HG03025 (cell line): Measurements from ENCODE around the gene IL1R2.
"Not testable (repeated sequence)": the region's sequence is repeated elsewhere in the genome, so short reads cannot be mapped to it uniquely, and the experiment has no call there.

Source experiments
- ATAC-seq: cut with Tn5 transposase; IDR thresholded peaks from one replicate; pipeline ENCODE4 v1.9.1; 2021; ENCODE audit warnings: mild to moderate bottlenecking, moderate library complexity; ENCODE audit not compliant: unreplicated experiment, low FRiP score

Gene IL1R2

DNA sequence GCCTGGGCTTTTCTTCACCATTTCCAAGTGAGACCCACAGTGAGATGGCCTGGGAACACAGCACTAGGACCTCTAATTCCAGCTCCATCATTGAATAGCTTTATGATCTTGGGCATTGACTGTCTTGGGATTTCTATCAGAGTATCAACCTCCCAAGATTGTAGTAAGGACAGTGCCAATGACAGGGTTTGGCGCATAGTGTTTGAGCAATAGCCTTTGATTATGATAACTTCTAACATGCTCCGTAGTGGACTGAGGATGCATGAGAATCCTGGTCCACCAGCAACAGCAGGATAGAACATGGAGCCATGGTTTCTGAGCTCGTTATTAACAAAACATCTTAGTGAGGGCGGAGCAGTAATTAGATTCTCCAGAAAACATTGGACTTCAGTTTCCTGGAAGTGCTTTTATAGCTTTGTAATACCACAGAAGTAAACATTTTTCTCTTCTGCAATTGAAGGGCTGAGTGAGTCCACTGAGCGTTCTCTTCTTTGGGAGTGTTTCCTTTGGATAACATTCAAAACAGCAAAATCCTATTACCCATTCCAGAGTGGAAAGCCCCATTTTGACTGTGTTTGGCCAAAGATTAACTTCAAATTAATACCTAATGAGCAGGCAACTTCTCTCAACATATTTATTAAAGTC lies 63.7 kb downstream of the IL1R2 start:
- no peak for ATAC-seq

DNA sequence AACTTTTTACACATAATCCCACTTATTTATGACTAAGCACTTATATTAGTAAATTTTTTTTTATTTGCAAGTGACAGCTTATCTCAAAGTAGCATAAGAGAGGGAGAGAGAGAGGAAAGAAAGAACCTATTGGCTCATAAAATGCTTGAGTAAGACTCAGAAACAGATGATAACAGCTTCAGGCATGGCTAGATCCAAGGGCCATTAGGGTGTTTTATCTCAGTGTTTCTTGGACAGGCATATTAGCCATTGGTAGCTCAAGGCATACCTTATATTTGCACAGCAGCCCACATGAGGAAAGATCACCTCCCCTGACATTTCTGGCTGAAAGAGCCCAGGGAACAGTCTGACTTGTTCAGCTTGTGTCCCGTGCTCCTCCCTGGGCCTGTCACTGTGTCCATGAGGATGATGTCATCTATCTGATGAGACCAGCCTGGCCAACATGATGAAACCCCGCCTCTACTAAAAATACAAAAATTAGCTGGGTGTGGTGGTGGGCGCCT lies 64.4 kb downstream of the IL1R2 start:
- ATAC-seq = no peak

DNA sequence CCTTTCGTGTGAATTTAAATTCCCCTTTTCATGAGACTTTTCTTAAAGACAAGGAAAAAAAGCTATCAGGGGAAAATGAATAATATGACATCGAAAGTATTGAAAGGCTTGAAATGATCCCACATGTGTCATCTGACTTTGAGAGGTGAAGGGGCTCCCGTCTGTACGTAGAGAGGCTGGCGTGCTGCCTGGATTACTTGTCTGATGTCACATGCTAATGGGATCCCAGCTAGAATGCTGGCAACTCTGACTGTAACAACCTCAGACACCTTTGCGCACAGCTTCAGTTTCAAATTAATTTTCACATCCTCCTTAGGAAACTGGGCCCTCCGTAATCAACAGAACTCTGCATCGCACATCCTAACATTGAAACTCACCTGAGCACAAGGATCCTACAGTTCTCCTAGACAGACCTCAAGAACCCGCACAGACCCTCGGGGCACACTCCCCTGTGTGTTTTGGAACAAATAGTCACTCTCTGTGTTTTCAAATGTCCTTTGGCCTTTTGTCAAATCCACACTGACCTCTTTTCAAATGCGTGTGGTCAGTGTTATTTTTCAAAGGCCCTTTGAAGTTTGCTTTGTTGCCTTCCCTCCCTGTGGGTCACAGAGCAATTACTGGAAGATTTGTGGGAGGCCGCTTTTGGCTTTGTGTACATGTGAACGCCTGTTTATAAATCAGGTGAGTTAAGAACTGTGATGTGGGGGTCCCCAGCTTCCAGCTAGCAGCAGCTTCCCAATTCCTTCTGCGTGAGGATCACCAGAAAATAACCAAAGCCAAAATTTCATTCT lies 65.9 kb downstream of the IL1R2 start:
- no peak for ATAC-seq

DNA sequence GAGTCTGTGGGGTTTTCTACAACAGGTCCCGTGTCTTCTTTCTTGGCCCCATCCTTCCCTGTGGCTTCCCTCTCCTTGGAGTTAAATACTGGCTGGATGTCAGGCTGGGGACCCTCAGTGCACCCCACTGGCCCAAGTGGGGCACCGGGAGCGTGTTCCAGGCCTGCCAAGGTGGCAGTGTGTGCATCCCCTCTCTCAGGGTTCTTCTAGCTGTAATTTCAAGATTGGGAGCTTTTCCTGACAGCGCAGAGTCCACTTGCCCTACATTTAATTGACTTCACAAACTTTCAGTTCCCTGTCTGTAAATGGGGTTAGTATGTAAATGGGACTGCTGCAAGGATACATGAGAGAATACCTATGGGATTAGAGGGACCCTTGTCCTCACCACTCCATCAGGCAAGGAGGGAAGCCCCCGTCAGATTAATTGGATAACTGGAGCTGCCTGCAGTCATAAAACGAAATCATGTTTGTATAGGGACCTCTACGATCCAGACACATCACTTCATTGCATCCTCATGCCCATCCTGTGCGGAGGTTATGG lies 66.6 kb downstream of the IL1R2 start:
- no peak for ATAC-seq

DNA sequence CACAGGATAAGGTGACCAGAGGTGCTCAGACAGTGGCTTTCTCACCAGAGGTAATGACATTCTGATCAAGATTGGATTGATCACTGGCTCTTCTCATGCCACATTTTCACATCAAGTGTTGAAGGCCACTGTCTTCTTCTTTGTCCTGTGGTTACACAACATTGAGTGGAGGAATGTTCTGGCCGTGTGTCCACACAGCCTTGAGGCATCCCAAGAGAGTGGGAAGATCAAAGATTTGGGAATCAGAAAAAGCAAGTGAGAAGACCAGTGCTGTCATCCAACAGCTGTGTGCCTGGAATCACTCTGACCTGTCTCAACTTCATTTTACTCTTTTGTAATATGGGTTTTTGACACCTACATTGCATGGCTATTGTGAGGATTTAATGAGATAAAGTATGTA lies 67.4 kb downstream of the IL1R2 start:
- ATAC-seq = no peak

DNA sequence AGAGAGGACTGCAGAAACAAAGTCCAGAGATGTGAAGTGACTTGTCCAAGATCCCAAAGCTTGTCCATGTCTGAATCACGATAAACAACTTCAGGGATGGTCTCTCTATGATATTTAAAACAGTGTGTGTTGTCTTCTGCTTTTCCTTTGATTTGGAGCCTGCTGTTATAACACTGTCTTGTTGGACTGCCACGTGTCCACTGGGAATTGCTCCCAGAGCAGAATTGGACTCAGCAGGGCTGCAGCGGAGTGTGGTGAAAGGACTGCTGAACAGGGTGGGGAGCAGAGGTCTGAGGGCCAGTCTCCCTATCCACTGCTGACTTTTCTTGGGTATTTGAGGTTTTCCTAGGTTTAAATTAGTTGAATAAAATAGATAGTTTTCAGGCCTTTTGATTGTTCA lies 68.3 kb downstream of the IL1R2 start:
- ATAC-seq = no peak

DNA sequence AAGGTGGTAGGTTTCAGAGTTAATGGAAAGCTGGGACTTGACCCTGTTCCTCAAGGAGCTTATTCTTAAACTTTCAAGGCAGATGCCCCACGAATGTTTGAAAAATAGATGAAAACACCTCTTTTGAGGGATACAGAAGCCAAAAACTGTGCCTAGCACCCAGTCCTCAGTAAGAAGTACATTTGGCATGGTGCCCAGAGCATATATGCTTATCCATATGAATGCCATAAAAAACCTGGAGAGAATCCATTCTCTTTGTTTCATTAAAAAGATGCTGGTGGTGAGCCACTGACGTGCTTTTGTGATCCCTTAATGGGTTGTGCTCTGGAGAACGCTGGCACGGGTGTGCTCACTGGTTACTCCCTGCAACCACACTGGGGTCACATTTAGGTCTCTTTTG lies 69.0 kb downstream of the IL1R2 start:
- ATAC-seq = no peak

DNA sequence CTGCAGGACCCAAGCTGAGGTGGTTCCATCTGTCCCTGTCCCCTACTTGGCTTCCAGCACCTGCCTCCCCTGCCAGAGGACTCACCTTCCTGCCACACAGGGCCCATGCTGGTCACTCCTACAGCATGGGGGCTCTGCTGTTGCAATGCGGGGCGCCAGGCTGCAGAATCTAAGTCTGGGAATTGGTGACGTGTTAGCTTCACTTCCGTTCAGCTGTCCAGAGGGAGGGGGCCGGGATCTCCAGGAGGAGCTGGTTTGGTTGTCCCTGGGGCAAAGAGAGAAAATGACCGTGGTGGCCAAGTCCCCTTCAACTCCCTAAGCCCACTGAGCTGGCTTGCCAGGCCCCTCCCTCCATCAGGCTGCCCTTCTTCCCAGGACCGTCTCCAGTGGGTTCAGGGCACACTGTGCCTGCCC lies 69.5 kb downstream of the IL1R2 start:
- ATAC-seq = no peak

DNA sequence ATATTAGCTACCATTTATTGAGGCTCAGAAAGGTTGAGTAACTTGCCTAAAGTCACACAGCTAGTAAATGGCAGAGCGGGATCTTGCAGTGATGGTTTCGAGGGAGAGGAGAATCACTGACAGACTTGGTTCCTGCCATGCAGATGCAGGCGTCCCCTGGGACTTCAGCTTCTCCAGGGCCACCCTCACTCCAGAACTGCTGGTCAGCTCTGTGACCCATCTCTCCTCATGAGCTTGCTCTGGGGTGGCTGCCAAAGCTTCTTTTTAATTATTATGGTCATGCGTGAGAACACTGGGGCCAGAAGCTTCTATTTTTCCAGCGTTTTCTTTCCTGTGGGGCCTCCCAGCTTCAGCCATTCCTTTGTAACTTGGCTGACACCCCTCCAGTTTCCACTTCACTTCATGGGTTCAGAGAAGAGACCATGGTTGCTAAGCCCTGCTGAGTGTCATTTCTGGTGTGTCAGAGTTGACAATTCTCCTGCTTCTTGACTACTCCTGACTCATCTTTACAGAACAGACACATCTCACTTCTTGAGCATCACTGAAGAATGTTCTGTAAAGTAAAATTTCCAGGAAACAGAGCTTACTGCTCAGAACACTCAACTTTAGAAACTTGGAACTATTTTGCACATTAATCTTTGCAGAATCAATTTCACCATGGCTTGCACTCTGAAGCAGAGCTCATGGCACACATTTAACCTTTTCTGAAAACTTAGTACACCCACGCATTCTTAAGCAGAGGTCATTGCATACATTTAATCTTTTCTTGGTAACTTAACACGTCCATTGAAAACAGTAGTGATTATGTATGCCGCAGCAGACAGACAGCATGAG lies 70.4 kb downstream of the IL1R2 start:
- ATAC-seq = no peak

DNA sequence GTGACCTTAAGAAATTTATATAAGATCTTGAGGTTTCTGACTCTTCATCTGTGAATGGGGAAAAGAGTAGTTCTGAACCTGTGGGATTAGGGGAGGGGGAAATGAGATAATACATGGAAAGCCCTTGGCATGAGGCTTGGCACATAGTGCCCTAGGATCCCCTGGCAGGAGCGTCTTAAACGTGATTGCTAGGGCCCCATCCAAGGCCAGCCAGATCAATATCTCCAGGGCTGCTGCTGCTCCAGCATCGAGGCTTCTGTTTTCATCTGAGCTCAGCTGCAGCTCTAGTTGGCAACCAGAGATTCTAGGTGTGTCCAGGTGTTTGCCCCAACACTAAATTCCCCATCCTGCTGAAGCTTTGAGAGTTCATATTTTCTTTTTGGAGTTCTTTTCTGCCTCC lies 71.0 kb downstream of the IL1R2 start:
- no peak for ATAC-seq

DNA sequence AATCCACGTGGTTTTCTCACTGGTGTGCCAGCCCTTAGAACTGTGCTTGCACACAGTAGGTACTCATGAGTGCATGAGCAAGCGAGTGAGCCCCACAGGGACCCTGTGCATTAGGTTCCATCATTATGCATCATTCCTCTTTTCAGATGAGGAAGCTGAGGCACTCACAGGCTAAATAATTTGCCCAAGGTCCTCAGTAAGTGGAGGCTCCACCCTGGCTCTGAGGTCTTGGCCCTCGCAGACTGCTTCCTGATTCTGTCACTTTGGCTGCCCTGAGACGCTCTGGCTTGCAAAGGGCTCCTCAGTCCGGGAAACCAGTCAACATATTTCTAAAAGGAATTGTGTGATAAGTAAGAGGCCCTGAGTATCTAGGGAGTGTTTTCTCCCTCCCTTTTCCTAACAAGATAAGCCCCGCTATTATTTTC lies 71.7 kb downstream of the IL1R2 start:
- ATAC-seq = no peak

DNA sequence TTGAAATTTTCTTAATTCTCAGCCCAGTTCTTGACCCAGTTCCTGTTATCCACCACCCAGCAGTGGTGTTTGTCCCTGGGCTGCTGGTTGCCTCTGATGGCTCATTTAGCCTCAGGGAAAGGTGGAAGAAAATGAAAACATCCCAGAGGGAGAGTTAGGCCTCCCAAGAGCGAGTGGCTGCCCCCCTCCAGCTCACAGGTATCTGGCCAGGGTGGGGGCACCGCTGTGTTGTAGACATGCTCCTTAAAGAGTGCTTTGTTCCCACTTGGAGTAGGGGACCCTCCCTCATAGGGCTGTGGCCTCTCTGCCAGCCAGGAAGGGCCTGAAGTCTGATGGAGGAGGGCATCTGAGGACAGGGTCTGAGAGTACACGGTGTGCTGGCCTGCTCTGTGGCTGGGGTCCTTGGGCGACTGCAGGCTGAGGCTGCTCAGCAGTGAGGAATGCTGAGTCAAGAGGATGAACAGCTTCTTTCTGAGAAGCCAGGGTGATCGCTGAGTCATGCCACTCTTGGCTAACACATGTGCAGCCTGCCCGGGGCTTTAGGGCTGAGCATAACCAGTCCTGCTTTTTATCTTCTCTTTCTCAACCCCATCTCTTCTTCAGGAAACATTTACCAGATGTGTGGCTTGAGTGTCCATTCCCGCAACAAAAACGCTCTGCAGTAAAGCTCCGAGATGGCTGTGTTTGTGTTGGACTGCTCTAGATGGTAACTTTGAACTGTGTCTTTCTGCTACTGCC lies 72.3 kb downstream of the IL1R2 start:
- ATAC-seq = no peak

DNA sequence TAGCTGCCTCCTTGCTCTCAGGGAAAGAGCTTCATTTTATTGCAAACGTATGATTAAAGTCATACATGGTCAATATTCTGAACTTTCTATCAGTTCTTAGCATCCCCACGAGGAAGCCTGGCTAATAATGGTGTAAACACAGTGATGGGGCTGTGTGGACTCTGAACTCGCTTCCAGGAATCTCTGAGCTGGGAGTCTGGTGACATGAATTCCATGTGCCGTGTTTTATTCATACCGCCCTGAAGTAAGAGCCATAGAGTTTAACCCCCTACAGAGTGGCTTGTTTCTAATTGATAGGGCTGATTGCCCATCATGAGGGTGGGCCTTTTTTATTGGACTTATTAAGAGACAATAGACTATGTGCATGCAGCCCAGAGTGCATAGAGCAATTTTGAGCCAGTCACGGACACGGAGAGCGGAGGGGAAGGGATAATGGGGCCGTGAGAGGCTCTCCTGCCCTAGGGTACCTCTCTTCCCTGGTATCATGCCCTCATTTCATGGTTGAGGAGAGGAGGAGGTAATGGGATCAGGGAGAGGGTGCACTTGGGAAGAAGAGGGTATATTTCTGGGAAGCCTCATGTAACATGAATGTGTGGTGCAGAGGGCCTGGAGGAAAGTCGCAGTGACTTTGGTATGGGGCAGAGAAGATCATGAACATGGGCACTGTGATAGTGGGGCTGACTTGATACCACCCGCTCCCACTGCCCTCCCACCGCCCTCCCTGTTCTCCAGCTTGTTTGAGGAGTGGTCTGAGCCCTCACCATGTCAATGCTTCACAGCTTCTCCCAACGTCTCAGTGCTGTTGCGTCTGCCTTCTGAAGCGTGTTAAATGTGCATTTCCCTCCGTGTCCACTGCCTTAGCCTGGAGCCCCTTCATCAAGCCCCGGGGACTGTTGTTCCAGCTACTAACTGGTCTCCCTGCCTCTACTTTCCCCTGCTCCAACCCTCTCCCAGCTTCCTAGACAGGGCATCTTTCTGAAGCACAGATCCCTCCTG lies 73.2 kb downstream of the IL1R2 start:
- no peak for ATAC-seq

DNA sequence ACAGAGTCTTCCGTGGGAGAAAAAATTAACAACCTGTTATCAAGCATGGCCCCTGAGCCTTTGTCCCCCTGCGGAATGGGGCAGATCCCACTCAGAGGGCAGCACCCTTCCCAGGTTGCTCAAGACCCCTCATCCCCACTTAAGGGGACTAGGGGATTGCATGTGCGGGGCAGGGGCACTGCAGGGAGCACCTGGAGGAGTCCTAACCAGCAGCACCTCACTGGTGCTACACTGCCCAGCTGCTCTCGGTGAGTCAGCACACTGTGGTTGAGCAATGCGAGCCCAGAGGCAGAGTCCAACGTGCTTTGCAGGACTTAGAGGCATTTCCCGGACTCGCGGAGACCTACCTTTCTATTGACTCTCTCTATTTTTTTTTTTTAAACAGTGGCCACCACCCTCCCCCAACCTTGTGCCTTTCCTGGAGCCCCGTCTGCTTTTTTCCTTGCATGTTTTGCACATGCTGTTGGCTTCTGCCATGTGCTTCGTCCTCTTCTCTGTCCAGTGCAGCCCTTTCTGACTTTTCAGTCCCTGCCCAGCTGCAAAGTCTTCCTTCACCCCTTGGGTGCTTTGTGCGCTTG lies 74.0 kb downstream of the IL1R2 start:
- no peak for ATAC-seq

DNA sequence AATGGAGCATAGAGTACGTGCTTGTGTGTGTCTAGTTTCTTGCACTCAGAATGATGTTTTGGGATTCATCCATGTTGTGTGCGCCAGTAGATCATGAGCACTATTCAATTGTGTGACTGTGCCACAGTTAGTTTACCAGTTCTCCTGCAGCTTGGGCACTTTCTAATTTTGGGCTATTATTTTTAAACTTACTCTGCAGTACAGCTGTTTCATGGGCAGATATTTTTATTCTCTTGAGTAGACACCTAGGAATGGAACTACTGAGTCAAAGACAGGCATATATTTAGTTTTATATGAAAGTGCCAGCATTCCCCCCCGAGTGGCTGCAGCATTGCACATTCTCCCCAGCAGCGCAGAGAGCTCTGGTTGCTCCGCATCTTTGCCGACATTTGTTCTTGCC lies 74.8 kb downstream of the IL1R2 start:
- no peak for ATAC-seq

DNA sequence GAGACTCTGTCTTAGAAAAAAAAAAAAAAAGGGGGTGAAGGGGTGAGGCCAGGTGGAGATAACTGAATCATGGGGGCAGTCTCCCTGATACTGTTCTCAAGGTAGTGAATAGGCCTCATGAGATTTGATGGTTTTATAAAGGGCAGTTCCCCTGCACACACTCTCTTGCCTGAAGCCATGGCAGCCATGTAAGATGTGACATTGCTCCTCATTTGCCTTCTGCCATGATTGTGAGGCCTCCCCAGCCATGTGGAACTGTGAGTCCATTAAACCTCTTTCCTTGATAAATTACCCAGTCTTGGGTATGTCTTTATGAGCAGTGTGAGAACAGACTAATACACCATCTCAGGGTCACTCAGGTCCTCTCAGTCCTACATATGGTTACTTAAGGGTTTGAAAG lies 76.4 kb downstream of the IL1R2 start:
- not testable (repeated sequence) for ATAC-seq

DNA sequence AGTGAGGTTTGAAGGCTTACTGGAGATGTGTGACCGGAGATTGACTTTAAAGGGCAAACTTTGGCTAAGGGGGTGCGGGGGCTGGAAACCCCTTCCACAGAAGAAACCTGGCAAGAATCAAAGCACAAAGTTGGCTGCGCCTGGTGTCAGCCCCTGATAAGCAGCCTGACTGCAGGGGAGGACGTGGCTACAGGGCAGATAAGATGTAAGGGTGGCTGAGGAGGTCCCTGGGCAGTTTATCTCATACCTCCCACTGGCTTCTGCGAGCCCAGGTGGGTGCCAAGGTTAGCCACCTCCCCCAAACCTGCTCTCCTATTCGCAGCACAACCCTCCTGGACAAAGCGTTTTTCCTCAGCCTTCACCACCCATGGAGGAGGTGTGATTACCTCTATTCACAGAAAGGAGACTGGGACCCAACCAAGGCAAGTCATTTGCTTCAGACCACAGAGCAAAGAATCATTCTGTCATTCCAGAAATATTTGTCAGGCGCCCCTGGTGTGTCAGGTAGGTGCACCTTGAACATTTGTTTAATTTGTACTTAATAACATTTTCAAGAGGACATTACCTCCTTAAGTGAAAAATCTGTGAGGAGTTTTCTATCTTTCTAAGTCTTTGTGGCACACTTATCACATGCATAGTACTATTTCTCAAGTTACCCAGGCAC lies 77.7 kb downstream of the IL1R2 start:
- no peak for ATAC-seq

DNA sequence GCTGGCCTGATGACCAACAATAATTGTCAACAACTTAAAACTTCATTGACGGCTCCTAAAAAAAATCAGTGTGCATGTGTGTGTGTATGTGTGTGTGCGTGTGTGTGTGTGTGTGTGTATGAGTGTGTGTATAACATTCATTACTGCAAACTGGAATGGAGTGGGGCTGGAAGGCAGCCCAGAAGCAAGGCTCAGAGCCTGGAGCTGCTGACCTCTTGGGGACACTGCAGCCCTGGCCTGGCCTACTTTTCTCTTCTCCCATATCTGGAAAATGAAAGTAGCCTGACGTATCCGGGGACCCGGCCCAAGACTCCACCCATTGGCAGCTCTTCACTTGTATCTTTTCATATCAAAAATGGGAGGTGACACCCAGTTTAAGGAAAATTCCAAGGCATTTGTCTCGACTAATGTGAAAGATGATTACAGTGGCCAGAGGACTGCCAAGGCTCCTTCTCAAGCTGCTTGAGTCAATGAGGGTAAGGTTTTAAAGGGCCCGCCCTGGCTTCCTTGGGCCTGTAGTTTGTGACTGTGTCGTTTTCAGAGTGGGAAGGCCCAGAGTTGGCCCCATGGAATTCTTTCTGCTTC lies 78.4 kb downstream of the IL1R2 start:
- ATAC-seq = no peak
